ENCODE results near the gene CMTM4.
"Not testable (repeated sequence)": the region's sequence is repeated elsewhere in the genome, so short reads cannot be mapped to it uniquely, and the experiment has no call there.

CMTM4 gene

DNA sequence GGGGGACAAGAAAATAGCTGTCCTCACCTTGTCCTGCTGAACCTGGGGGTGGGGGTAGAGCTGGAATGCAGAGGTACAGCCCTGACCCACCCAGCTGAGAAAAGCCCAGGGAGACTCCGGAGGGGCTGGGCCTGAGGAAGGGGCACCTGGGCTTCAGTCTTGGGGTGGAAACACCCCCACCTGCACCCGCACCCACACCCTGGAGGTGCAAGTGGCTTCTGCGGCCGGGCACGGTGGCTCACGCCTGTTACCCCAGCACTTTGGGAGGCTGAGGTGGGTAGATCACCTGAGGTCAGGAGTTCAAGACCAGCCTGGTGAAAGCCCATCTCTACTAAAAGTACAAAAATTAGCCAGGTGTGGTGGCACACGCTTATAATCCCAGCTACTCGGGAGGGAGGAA is 84.6 kb downstream of the CMTM4 start:
- not testable (repeated sequence) for DNase-seq

DNA sequence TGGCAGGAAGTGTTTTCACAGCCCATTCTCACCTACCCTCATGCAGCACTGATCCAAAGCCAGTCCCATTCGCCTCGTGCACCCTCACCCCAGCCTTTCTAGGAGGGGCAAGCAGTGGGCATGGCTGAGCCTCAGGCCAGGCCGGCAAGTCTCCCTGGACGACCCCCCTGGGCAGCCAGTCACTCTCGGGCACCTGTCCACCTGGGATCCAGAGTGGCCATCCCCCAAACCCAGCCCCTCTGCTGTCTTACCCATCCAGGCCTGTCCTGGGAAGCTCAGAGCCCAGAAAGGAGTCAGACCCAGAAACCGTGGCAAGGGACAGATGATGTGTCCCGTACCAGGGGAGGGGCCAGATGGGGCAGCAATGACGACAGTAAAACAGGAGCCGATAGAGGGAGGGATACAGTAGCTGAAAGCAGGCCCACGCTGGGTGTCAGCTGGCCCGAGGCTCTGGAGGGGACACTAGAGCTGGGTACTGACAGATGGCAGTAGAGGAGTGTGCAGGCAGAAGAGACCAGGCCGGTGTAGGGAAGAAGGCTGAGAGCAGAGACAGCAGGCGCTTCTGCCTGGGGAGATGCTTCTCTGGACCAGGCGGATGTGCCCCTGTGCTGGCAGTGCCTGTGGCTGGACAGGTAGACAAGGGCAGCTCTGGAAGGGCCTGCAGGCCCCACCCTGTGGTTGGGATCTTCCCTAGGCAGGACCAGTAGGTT is 86.3 kb downstream of the CMTM4 start:
- no peak for DNase-seq

- no peak for DNase-seq
Measured at GRCh38 chr16:66609139-66609510, 87.4 kb downstream of the CMTM4 start.

GRCh38 chr16:66608241-66609138 is 88.1 kb downstream of the CMTM4 start:
- peak; percentile 98 for DNase-seq

- DNase-seq: no peak
Measured at GRCh38 chr16:66605979-66606751, 90.4 kb downstream of the CMTM4 start.

DNA sequence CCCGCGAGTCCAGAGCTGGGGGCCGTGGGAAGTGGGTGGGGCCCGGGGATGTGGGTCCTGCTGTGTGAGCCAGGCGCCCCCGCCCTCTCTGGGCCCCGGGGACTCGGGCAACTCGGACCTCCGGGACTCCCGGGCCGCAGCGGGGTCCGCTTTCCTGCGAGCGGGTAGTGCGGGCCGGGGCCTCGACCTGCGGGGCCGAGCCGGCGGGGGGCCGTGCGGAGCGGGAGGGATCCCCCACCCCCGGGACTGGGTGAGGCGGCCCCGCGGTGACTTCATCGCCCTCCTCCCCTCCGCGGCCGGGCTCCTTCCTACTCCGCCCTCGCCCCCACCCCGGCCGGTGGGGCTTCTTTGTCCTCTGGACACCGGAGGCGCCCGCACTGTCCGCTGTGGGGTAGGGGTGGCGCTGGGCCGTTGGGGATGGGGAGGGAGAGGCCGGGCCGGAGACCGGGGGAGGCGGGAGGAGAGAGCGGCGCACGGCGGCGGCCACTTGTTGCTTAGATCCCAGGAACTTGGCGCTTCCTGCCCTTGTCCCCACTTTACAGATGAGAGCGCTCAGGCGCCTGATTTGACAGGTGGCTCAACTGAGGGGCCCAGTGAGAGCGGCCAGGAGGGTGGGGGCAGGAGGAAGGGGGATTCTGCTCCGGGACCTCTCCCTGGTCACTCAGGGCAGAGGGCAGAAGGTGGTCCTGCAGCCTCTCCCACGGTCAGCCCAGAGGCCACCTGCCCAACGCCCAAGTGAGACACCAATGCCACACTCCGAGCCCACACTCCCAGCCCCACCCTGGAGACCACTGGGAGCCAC is 91.2 kb downstream of the CMTM4 start:
- DNase-seq: peak; percentile 73

GRCh38 chr16:66604376-66605176 is 92.0 kb downstream of the CMTM4 start, which contains the start of gene CMTM3:
CMTM3 (plus strand) TSS chr16:66604704; CDS start chr16:66604806, 102 bp downstream.
- DNase-seq: peak; percentile 91

- DNase-seq: no peak
Measured at GRCh38 chr16:66603537-66604375, 92.8 kb downstream of the CMTM4 start.

GRCh38 chr16:66601471-66601870 is 95.1 kb downstream of the CMTM4 start:
- no peak for DNase-seq

- DNase-seq: no peak
Measured at GRCh38 chr16:66600477-66600876, 96.1 kb downstream of the CMTM4 start.

GRCh38 chr16:66599726-66600125 is 96.8 kb downstream of the CMTM4 start:
- no peak for DNase-seq

DNA sequence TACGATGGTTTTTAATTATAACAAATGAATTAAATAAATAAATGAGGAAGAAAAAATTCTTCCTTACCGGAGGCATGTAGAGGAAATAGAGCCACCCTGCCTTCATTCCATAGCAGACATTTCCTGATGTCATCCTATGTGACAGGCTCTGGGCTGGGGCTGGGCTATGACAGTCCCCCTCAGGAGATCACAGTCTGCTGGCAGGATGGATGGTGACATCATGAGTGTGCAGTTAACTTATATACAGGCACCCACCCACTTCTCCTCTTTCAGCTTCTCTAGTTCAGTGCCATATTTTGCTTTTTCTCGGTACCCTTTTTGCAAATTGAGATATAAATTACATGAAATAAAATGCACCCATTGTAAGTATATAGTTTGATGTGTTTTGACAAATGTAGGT is 98.4 kb downstream of the CMTM4 start:
- DNase-seq: no peak

- DNase-seq: no peak
Measured at GRCh38 chr16:66596986-66597848, 99.3 kb downstream of the CMTM4 start.

DNA sequence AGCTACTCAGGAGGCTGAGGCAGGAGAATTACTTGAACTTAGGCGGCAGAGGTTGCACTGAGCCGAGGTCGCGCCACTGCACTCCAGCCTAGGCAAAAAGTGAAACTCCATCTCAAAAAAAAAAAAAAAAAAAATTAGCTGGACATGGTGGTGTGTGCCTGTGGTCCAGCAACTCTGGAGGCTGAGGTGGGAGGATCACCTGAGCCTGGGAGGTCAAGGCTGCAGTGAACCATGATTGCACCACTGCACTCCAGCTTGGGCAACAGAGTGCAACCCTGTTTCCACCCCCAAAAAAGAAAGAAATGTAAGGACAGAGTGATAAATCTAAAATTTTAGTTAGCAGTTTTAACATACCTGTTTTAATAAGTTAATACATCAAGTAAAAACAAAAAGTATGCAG is 100.0 kb downstream of the CMTM4 start:
- not testable (repeated sequence) for DNase-seq

DNA sequence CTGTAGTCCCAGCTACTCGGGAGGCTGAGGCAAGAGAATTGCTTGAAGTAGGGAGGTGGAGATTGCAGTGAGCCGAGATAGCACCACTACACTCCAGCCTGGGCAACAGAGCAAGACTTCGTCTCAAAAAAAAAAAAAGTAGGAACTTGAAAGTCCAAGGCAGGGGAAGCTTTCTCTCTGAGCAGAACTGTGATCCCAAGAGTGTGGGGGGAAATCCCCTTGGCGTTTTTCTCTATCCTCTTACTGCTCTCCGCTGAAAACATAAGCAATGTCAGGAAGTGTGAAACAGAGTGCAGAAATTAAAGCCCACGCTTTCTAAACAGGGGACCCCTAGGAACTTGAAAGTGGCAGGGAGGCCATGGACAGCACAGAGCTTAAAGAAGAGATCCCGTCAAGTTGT is 101.8 kb downstream of the CMTM4 start:
- no peak for DNase-seq

DNA sequence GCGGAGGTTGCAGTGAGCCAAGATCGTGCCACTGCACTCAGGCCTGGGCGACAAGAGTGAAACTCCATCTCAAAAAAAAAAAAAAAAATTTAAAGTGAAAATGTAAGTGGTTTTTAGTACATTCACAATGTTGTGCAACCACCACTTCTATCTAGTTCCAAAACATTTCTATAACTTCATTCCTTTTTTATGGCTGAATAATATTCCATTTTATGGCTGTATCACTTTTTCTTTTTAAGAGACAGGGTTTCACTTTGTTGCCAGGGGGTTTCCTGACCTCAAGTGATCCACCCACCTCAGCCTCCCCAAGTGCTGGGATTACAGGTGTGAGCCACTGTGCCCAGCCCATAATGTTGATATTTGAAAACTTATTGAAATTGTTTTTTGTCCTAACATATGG is 103.7 kb downstream of the CMTM4 start:
- DNase-seq: no peak

GRCh38 chr16:66592241-66592640 is 104.3 kb downstream of the CMTM4 start:
- DNase-seq: no peak

GRCh38 chr16:66591018-66591417 is 105.5 kb downstream of the CMTM4 start:
- DNase-seq: no peak

DNA sequence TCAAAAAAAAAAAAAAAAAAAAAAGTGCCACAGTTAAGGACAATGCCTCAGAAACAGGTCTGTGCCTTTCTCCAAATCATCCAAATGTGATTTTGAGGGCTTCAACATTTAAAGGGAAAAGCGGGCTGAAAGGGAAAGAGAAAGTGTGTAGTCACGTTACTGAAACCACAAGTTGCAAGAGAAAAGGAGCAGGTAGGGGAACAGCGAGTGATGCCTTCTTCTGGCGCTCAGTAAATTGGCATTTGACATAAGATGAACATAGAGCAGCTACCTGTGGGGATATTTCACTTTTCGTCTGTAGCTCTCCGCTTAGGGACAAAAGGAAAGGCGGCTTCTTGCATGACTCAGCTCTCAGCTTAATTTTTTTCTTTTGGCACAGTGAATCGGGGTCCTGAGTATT is 106.2 kb downstream of the CMTM4 start:
- no peak for DNase-seq

Data from islet precursor cell (in vitro differentiated cells).